Measurements from ENCODE around the gene GTF2IRD1. TPM values are rescaled to one million over a fixed set of nuclear protein-coding genes. Genes with fewer than 3 reads are reported as not detected.

Gene GTF2IRD1
- total and polyA plus RNA-seq, 2 of the 4 experiments (the other 2 are of a cell fraction), result 4.1 to 21.9 TPM

GRCh38 chr7:74560086-74560719, 106.5 kb downstream of the GTF2IRD1 start:
- Histone ChIP-seq H2BK120ac (ENCODE audit: low read depth, low read length) (no peak overlapping the region), H3K4me1 (ENCODE audit: control insufficient read depth, insufficient read depth, low read length) (no peaks in the 10 kb centered on the region), H3K9ac (ENCODE audit: low read depth, low read length) (no peak overlapping the region), H3K27me3 (ENCODE audit: control insufficient read depth, insufficient read depth, low read length) (no peaks in the 10 kb centered on the region), H4K5ac (ENCODE audit: low read depth, low read length) (no peak overlapping the region), H3K56ac (ENCODE audit: extremely low read depth, insufficient read depth, low read length) (no peak overlapping the region), H2BK5ac (ENCODE audit: low read depth, low read length, poor library complexity, severe bottlenecking) (no peak overlapping the region), H3K4me2 (ENCODE audit: low read depth, low read length) (no peak overlapping the region), H3K9me1 (ENCODE audit: insufficient read depth, low read length) (no peaks in the 10 kb centered on the region), H2AK9ac (replicated peaks; ENCODE audit: low read depth, low read length, poor library complexity) (no peak overlapping the region), H3K14ac (replicated peaks; ENCODE audit: low read depth, low read length) (no peak overlapping the region), H2BK15ac (ENCODE audit: low read depth, low read length) (no peak overlapping the region), H3K9me3 (ENCODE audit: control insufficient read depth, insufficient read depth, low read length) (no peaks in the 10 kb centered on the region), H2AFZ (replicated peaks; ENCODE audit: low read length, poor library complexity) (no peak overlapping the region), H3K18ac (ENCODE audit: low read depth, low read length) (no peak overlapping the region), H3K4me3 (ENCODE audit: insufficient read depth, low read depth, low read length) (no peak overlapping the region), H4K8ac (ENCODE audit: low read depth in 2 of 2, low read length in 2 of 2) (no peak overlapping the region), H3K27ac (ENCODE audit: insufficient read depth, low read length) (no peak overlapping the region), H4K20me1 (ENCODE audit: insufficient read depth, low read length) (no peaks in the 10 kb centered on the region), H2AK5ac (ENCODE audit: low read depth, low read length) (no peak overlapping the region), H3K4ac (ENCODE audit: low read depth, low read length) (no peak overlapping the region), H3K79me1 (ENCODE audit: low read depth in 1 of 2, low read length in 2 of 2) (no peaks in the 10 kb centered on the region; a peak in 1 of 4 replicates), H3K36me3 (ENCODE audit: control insufficient read depth, insufficient read depth, low read length) (peaks cover 52% of the 10 kb centered on the region), H4K91ac (ENCODE audit: insufficient read depth, low read depth, low read length) (no peak overlapping the region), H2BK20ac (ENCODE audit: low read depth, low read length) (no peak overlapping the region), H3K23ac (ENCODE audit: low read depth, low read length) (no peak overlapping the region)
- intact Hi-C loops (cut with micrococcal nuclease), result no loop called here
- no TSS peak for BruUV-seq (replicated peaks)
- in situ Hi-C loops (cut with MboI; ENCODE audit: low sequenced_read_pairs), result loop anchor here (5.0 to 25.0 kb wide), 2 partner anchors 133 to 348 kb away; partner anchors contain the start of gene LAT2
- no peak for DNase-seq
- dilution Hi-C loops (cut with HindIII; ENCODE audit: low sequenced_read_pairs, unreplicated experiment), result no loop called here
- TF ChIP-seq CEBPB (IDR thresholded peaks at IDR 0.05; ENCODE audit: low read depth, low read length) (no peak), RFX5 (IDR thresholded peaks at IDR 0.05; ENCODE audit: low read depth, low read length) (no peak), MAFK (IDR thresholded peaks at IDR 0.05; ENCODE audit: low read depth, low read length) (no peak), RCOR1 (IDR thresholded peaks at IDR 0.05; ENCODE audit: insufficient replicate concordance, low read length) (no peak), CTCF (conservative IDR thresholded peaks at IDR 0.05; ENCODE audit: low read depth, low read length) (no peak), FOS (IDR thresholded peaks at IDR 0.05; ENCODE audit: low read depth, low read length) (no peak), USF2 (IDR thresholded peaks at IDR 0.05; ENCODE audit: low read depth, low read length) (no peak), ELK1 (IDR thresholded peaks at IDR 0.05; ENCODE audit: borderline replicate concordance, low read depth, low read length) (no peak), POLR2A (IDR thresholded peaks at IDR 0.05; ENCODE audit: low read depth, low read length) (no peak), MAZ (IDR thresholded peaks at IDR 0.05; ENCODE audit: borderline replicate concordance, low read depth, low read length) (no peak), BHLHE40 (IDR thresholded peaks at IDR 0.05; ENCODE audit: low read depth, low read length) (no peak), SMC3 (IDR thresholded peaks at IDR 0.05; ENCODE audit: low read depth, low read length) (no peak), RAD21 (IDR thresholded peaks at IDR 0.05; ENCODE audit: low read length) (no peak), MXI1 (IDR thresholded peaks at IDR 0.05; ENCODE audit: borderline replicate concordance, low read depth, low read length) (no peak)
- no peak for ATAC-seq (ENCODE audit: low read depth)
- ChIA-PET CTCF (no interaction called here), POLR2A (ENCODE audit: unreplicated experiment) (no interaction called here)
- no CpG with 5 or more reads among the region's 5 CpGs for WGBS, 2 experiments (ENCODE audit: extremely low coverage in 2 of 2, insufficient read length in 1 of 2)

Measured in IMR-90 (cell line).